ENCODE measurements around the gene NKAIN1.

NKAIN1 gene

DNA sequence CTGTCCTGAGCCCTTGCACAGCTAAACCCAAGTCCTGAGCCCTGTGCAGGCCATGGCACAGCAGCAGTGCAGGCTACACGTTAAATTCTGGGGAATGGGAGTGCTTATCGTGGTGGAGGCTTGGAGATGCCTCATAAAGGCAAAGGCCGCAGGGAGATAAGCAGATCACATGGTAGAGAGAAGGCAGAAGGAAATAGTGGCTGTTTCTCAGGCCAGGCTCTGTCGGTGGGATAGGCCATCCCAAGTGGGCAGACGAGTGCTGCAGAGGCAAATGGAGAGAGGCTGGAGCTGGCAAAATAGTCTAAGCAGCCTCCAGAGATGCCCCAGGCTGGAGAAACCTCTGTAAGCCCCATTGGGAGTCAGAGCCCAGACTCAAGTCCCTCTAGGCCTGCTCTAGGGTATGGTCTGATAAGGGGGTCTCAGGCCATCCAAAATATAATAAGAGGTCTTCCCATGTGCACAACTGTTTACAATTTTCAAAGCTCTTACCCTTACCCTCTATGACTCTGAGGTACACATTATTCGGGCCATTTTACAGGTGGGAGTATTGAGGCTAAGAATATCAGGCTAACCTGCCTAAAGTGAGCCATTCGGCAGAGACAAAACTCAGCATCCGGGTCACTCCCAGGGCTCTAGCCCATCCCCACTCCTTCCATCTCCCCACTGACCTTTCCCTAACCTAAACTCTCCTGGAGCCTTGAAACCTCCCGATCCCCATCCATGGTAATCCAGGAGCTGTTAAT is 79.6 kb downstream of the NKAIN1 start:
- Histone ChIP-seq H3K4me3 (ENCODE audit: low read length) (no peak overlapping the region), H3K27ac (ENCODE audit: low read length) (no peak overlapping the region), H3K9me3 (replicated peaks; ENCODE audit: insufficient read depth, low read length) (no peaks in the 10 kb centered on the region), H3K4me1 (ENCODE audit: low read length) (no peaks in the 10 kb centered on the region), H2AFZ (ENCODE audit: low read length) (no peak overlapping the region), H3K4me2 (ENCODE audit: low read depth, low read length) (no peak overlapping the region), H3K9me2 (replicated peaks; ENCODE audit: insufficient read depth, low read length) (no peaks in the 10 kb centered on the region), H4K20me1 (ENCODE audit: insufficient read depth, low read length) (no peaks in the 10 kb centered on the region), H3K79me2 (ENCODE audit: low read length) (no peaks in the 10 kb centered on the region), H3K27me3 (replicated peaks; ENCODE audit: insufficient read depth, low read length) (no peaks in the 10 kb centered on the region), H3K9ac (ENCODE audit: low read length) (no peak overlapping the region), H3K36me3 (replicated peaks; ENCODE audit: insufficient read depth, low read length) (no peaks in the 10 kb centered on the region), H3F3A (ENCODE audit: insufficient read depth, low read length) (no peaks in the 10 kb centered on the region)
- no peak for TF ChIP-seq EZH2 (optimal IDR thresholded peaks at IDR 0.05; ENCODE audit: low read depth, low read length)
- no peak for TF ChIP-seq EZH2phosphoT487 (IDR thresholded peaks at IDR 0.05; ENCODE audit: low read length)
- TF ChIP-seq, protein P1, sequence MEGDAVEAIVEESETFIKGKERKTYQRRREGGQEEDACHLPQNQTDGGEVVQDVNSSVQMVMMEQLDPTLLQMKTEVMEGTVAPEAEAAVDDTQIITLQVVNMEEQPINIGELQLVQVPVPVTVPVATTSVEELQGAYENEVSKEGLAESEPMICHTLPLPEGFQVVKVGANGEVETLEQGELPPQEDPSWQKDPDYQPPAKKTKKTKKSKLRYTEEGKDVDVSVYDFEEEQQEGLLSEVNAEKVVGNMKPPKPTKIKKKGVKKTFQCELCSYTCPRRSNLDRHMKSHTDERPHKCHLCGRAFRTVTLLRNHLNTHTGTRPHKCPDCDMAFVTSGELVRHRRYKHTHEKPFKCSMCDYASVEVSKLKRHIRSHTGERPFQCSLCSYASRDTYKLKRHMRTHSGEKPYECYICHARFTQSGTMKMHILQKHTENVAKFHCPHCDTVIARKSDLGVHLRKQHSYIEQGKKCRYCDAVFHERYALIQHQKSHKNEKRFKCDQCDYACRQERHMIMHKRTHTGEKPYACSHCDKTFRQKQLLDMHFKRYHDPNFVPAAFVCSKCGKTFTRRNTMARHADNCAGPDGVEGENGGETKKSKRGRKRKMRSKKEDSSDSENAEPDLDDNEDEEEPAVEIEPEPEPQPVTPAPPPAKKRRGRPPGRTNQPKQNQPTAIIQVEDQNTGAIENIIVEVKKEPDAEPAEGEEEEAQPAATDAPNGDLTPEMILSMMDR (IDR thresholded peaks at IDR 0.05; ENCODE audit: low read length): no peak
- DNase-seq: no peak

DNA sequence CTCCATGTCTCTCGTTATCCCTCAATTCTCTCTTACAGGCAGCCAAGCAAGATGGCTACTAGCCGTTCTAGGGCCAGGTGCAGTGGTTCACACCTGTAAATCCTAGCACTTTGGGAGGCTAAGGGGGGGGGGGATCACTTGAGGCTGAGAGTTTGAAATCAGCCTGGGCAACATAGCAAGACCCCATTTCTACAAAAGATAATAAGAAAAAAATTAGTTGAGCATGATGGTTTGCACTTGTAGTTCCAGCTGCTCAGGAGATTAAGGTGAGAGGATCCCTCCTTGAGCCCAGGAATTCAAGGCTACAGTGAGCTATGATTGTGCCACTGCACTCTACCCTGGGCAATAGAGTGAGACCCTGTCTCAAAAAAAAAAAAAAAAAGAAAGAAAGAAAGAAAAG is 80.4 kb downstream of the NKAIN1 start:
- Histone ChIP-seq H3K36me3 (replicated peaks; ENCODE audit: insufficient read depth, low read length) (no peaks in the 10 kb centered on the region), H4K20me1 (ENCODE audit: insufficient read depth, low read length) (no peaks in the 10 kb centered on the region), H3K4me2 (ENCODE audit: low read depth, low read length) (no peak overlapping the region), H3K4me1 (ENCODE audit: low read length) (no peaks in the 10 kb centered on the region), H3K79me2 (ENCODE audit: low read length) (no peaks in the 10 kb centered on the region), H3K27me3 (replicated peaks; ENCODE audit: insufficient read depth, low read length) (0 out of 2 replicates have a peak, but pooled peaks cover 1% of the 10 kb centered on the region), H3K9me2 (replicated peaks; ENCODE audit: insufficient read depth, low read length) (no peaks in the 10 kb centered on the region), H3K9me3 (replicated peaks; ENCODE audit: insufficient read depth, low read length) (no peaks in the 10 kb centered on the region), H3K4me3 (ENCODE audit: low read length) (no peak overlapping the region), H3K27ac (ENCODE audit: low read length) (no peak overlapping the region), H2AFZ (ENCODE audit: low read length) (no peak overlapping the region), H3K9ac (ENCODE audit: low read length) (no peak overlapping the region), H3F3A (ENCODE audit: insufficient read depth, low read length) (no peaks in the 10 kb centered on the region)
- no peak for DNase-seq
- no peak for TF ChIP-seq EZH2phosphoT487 (IDR thresholded peaks at IDR 0.05; ENCODE audit: low read length)
- TF ChIP-seq, protein P1 (IDR thresholded peaks at IDR 0.05; ENCODE audit: low read length): no peak
- no peak for TF ChIP-seq EZH2 (optimal IDR thresholded peaks at IDR 0.05; ENCODE audit: low read depth, low read length)

DNA sequence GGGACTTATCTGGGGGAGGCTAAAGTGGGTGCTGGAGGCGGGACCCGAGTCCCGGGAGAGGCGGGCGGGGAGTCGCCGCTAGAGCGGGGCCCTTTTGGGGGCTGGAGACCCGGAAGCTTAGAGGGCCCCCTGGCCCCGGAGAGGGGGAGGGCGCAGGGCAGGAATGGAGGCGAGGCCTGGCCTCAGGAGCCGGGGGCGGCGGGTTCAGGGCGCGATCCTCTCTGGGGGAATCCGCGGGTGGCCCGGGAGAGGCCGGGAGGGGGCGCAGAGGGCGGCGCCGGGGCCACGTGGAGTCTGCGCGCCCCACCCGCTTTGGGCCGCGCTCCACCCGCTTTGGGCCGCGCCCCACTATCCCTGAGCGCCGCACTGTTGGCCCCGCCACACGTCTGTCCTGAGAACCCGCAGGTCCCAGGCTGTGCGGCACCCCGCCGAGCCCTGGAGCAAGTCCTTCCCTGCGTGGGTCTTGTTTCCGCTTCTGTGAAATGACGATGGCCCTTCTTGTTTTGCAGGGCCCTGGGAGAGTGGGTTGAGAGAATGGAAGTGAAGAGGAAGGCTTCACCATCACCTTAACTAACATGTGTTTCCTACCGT is 84.4 kb downstream of the NKAIN1 start:
- peak overlapping the region; percentile 100 for H3K4me2 ChIP-seq (ENCODE audit: low read depth, low read length)
- H2AFZ ChIP-seq (ENCODE audit: low read length): peak overlapping the region; percentile 97
- H3K79me2 ChIP-seq (ENCODE audit: low read length): no peaks in the 10 kb centered on the region
- no peak overlapping the region for H3K27ac ChIP-seq (ENCODE audit: low read length)
- peak; percentile 49 for DNase-seq
- no peaks in the 10 kb centered on the region for H3K9me3 ChIP-seq (replicated peaks; ENCODE audit: insufficient read depth, low read length)
- peak overlapping the region; percentile 90 for H3K4me3 ChIP-seq (ENCODE audit: low read length)
- H4K20me1 ChIP-seq (ENCODE audit: insufficient read depth, low read length): no peaks in the 10 kb centered on the region
- H3K27me3 ChIP-seq (replicated peaks; ENCODE audit: insufficient read depth, low read length): peaks cover 10% of the 10 kb centered on the region; the same call in 1 of the 2 replicates
- no peaks in the 10 kb centered on the region for H3K4me1 ChIP-seq (ENCODE audit: low read length)
- TF ChIP-seq EZH2phosphoT487 (IDR thresholded peaks at IDR 0.05; ENCODE audit: low read length): no peak
- TF ChIP-seq, protein P1 (IDR thresholded peaks at IDR 0.05; ENCODE audit: low read length): peak; percentile 20
- TF ChIP-seq EZH2 (optimal IDR thresholded peaks at IDR 0.05; ENCODE audit: low read depth, low read length): no peak
- no peaks in the 10 kb centered on the region for H3K9me2 ChIP-seq (replicated peaks; ENCODE audit: insufficient read depth, low read length)
- no peaks in the 10 kb centered on the region for H3F3A ChIP-seq (ENCODE audit: insufficient read depth, low read length)
- peak overlapping the region; percentile 51; the same call in 1 of the 2 replicates for H3K9ac ChIP-seq (ENCODE audit: low read length)
- no peaks in the 10 kb centered on the region for H3K36me3 ChIP-seq (replicated peaks; ENCODE audit: insufficient read depth, low read length)
